ENCODE measurements around the gene DNM2.

DNA sequence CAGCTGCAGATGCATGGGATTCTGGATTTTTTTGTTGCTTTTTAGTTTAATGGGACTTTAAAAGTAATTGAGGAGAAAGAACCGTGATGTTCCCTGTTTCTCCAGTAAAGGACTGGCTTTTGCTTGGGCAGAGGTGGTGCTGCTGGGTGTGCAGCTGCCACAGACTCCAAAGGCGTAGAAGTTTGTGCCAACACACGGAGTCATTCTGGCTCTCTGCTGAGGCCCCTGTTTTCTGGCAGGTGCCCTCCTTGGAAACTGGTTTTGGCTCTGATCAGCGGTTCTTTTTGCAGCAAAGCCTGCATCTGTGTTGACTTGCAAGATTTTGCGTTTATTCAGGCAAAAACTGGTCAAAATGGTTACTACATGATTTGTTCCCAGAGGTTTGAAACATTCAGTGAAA lies 32.7 kb upstream of the DNM2 start:
- TF ChIP-seq, protein P1, sequence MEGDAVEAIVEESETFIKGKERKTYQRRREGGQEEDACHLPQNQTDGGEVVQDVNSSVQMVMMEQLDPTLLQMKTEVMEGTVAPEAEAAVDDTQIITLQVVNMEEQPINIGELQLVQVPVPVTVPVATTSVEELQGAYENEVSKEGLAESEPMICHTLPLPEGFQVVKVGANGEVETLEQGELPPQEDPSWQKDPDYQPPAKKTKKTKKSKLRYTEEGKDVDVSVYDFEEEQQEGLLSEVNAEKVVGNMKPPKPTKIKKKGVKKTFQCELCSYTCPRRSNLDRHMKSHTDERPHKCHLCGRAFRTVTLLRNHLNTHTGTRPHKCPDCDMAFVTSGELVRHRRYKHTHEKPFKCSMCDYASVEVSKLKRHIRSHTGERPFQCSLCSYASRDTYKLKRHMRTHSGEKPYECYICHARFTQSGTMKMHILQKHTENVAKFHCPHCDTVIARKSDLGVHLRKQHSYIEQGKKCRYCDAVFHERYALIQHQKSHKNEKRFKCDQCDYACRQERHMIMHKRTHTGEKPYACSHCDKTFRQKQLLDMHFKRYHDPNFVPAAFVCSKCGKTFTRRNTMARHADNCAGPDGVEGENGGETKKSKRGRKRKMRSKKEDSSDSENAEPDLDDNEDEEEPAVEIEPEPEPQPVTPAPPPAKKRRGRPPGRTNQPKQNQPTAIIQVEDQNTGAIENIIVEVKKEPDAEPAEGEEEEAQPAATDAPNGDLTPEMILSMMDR (IDR thresholded peaks at IDR 0.05) = no peak
- TF ChIP-seq POLR2AphosphoS5 (IDR thresholded peaks at IDR 0.05) = no peak
- no peak for TF ChIP-seq POLR2A (IDR thresholded peaks at IDR 0.05)
